Parathyroid adenoma (tissue), 2 donors: ENCODE data around the gene SQOR.

Experiments used
- H2AFZ ChIP-seq: fragments of 300-600 bp; sonication (generic); one replicate; pipeline ENCODE4 v1.7.0; 2017; ENCODE audit warnings: antibody characterized with exemption, mild to moderate bottlenecking
- H3K27ac ChIP-seq: fragments of 300-600 bp; sonication (generic); one replicate; pipeline ENCODE4 v1.7.0; 2017
- H3K27me3 ChIP-seq: fragments of 300-600 bp; sonication (generic); one replicate; pipeline ENCODE4 v1.7.0; 2017; ENCODE audit warnings: low read length; ENCODE audit not compliant: control insufficient read depth, insufficient read depth
- H3K36me3 ChIP-seq: fragments of 300-600 bp; sonication (generic); one replicate; pipeline ENCODE4 v1.7.0; 2017; ENCODE audit warnings: low read length; ENCODE audit not compliant: control insufficient read depth, insufficient read depth
- H3K4me1 ChIP-seq: fragments of 300-600 bp; sonication (generic); one replicate; pipeline ENCODE4 v1.7.0; 2017; ENCODE audit warnings: control low read depth
- H3K4me2 ChIP-seq: fragments of 300-600 bp; sonication (generic); one replicate; pipeline ENCODE4 v1.7.0; 2017; ENCODE audit warnings: low read length
- H3K4me3 ChIP-seq: fragments of 300-600 bp; sonication (generic); one replicate; pipeline ENCODE4 v1.7.0; 2017; ENCODE audit warnings: low read depth, low read length
- H3K79me2 ChIP-seq: fragments of 300-600 bp; sonication (generic); one replicate; pipeline ENCODE4 v1.7.0; 2017; ENCODE audit warnings: control low read depth
- H3K9ac ChIP-seq: fragments of 300-600 bp; sonication (generic); one replicate; pipeline ENCODE4 v1.7.0; 2017; ENCODE audit warnings: mild to moderate bottlenecking
- H3K9me3 ChIP-seq: fragments of 300-600 bp; sonication (generic); one replicate; pipeline ENCODE4 v1.7.0; 2017; ENCODE audit warnings: low read length; ENCODE audit not compliant: control insufficient read depth
- TF ChIP-seq, protein P1 (sequence below): fragments of 300-600 bp; sonication (generic); IDR thresholded peaks from one replicate; pipeline ENCODE4 v1.7.0; 2017; ENCODE audit warnings: antibody characterized with exemption, mild to moderate bottlenecking
- donor health status: primary hyperparathyroidism.

Gene SQOR

DNA sequence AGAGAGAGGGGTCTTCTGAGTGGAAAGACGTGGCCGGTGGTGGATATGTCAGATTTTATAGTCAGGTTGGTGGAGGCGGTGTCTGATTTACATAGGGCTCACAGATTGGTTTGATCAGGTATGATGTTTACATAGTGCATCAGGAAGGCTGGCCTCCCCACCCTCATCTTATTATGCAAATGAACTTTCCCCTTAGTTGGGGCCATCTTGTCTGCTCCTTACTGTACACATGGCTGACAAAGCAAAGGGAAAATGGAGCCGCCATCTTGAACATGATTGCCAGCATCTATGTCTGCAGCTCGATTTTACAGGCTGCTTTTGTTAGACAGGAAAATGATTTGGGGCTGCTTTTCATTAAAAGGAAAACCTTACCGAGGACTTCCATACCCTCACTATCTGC is 19.9 kb downstream of the SQOR start:
- Histone ChIP-seq H3K79me2 (no peaks in the 10 kb centered on the region), H2AFZ (no peak overlapping the region), H3K4me3 (no peak overlapping the region), H3K27me3 (no peaks in the 10 kb centered on the region), H3K9me3 (no peaks in the 10 kb centered on the region), H3K36me3 (no peaks in the 10 kb centered on the region), H3K4me2 (no peak overlapping the region), H3K4me1 (no peaks in the 10 kb centered on the region), H3K9ac (no peak overlapping the region), H3K27ac (no peak overlapping the region)
- TF ChIP-seq, protein P1, sequence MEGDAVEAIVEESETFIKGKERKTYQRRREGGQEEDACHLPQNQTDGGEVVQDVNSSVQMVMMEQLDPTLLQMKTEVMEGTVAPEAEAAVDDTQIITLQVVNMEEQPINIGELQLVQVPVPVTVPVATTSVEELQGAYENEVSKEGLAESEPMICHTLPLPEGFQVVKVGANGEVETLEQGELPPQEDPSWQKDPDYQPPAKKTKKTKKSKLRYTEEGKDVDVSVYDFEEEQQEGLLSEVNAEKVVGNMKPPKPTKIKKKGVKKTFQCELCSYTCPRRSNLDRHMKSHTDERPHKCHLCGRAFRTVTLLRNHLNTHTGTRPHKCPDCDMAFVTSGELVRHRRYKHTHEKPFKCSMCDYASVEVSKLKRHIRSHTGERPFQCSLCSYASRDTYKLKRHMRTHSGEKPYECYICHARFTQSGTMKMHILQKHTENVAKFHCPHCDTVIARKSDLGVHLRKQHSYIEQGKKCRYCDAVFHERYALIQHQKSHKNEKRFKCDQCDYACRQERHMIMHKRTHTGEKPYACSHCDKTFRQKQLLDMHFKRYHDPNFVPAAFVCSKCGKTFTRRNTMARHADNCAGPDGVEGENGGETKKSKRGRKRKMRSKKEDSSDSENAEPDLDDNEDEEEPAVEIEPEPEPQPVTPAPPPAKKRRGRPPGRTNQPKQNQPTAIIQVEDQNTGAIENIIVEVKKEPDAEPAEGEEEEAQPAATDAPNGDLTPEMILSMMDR = no peak

GRCh38 chr15:45657254-45657653 is 22.4 kb downstream of the SQOR start:
- H3K27me3 ChIP-seq = no peaks in the 10 kb centered on the region
- no peak overlapping the region for H2AFZ ChIP-seq
- no peaks in the 10 kb centered on the region for H3K9me3 ChIP-seq
- no peaks in the 10 kb centered on the region for H3K79me2 ChIP-seq
- no peak overlapping the region for H3K4me3 ChIP-seq
- H3K27ac ChIP-seq = no peak overlapping the region
- no peaks in the 10 kb centered on the region for H3K36me3 ChIP-seq
- TF ChIP-seq, protein P1 = no peak
- no peaks in the 10 kb centered on the region for H3K4me1 ChIP-seq
- H3K9ac ChIP-seq = no peak overlapping the region
- H3K4me2 ChIP-seq = no peak overlapping the region

DNA sequence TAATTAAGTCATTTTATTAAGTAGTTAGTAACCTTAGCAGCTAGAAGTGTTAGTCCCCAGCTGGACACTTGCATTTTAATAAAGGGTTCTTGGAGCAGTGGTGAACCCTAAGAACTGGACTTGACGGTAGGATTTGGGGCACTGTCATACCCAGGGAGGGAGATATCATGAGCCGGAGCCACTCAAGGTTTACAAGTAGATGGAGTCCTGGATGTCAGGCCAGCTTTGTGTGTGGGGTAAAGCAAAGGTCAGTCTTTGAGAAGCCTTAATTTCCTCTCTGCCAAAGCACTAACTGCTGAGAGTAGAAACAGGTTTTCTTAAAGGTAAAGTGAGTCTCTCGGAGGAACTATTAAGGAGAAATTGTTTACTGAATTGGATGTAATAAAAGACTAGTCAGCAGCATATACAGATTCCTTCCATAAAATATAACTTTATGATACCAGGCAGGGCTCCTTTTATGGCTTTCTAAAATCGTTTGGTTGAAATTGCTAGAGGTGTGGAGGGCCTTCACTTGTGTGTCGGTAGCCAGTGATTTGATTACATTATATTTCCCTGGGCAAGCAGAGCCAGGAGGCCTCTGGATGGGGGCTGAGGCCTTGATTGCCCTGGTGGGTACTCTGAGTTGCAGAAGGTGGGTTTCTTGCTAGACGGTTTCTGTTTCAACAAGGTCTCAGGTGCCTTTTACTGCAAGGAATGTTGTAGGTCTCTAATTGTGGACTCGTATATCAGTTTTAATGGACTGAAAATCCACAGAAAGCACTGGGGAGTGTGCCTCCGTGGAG is 23.1 kb downstream of the SQOR start:
- no peak overlapping the region for H3K27ac ChIP-seq
- no peak overlapping the region for H3K4me2 ChIP-seq
- H3K4me3 ChIP-seq = no peak overlapping the region
- H3K36me3 ChIP-seq = no peaks in the 10 kb centered on the region
- no peaks in the 10 kb centered on the region for H3K9me3 ChIP-seq
- H3K79me2 ChIP-seq = no peaks in the 10 kb centered on the region
- TF ChIP-seq, protein P1 = no peak
- no peak overlapping the region for H2AFZ ChIP-seq
- no peaks in the 10 kb centered on the region for H3K4me1 ChIP-seq
- H3K9ac ChIP-seq = no peak overlapping the region
- H3K27me3 ChIP-seq = no peaks in the 10 kb centered on the region

GRCh38 chr15:45660231-45660979 is 25.6 kb downstream of the SQOR start:
- Histone ChIP-seq H3K9me3 (no peaks in the 10 kb centered on the region), H3K4me3 (no peak overlapping the region), H3K27me3 (no peaks in the 10 kb centered on the region), H3K4me2 (no peak overlapping the region), H3K9ac (no peak overlapping the region), H3K27ac (no peak overlapping the region), H2AFZ (no peak overlapping the region), H3K79me2 (no peaks in the 10 kb centered on the region), H3K4me1 (no peaks in the 10 kb centered on the region), H3K36me3 (no peaks in the 10 kb centered on the region)
- TF ChIP-seq, protein P1 = no peak
